Neural crest cell (in vitro differentiated cells): ENCODE measurements around the gene SLC9A8. TPM values are rescaled to one million over a fixed set of nuclear protein-coding genes. Genes with fewer than 3 reads are reported as not detected.
A peak's percentile ranks its signal among the peaks of the same experiment; 100 is the strongest.

Experiments
- DNase-seq: peaks from one replicate; pipeline ENCODE4 v3.0.0; 2021; ENCODE audit warnings: low read depth, mixed read lengths, low spot score
- H3K27ac Mint-ChIP-seq: one replicate; pipeline ENCODE4 v1.8.0; 2021; ENCODE audit warnings: mild to moderate bottlenecking, mixed read lengths; ENCODE audit not compliant: unreplicated experiment
- H3K27me3 Mint-ChIP-seq: 2 replicates; pipeline ENCODE4 v1.8.0; 2021; ENCODE audit warnings: low read depth, mild to moderate bottlenecking, mixed read lengths
- H3K36me3 Mint-ChIP-seq: 2 replicates; pipeline ENCODE4 v1.8.0; 2021; ENCODE audit warnings: low read depth, mild to moderate bottlenecking, mixed read lengths
- H3K4me1 Mint-ChIP-seq: 2 replicates; pipeline ENCODE4 v1.8.0; 2021; ENCODE audit warnings: mixed read lengths
- H3K4me3 Mint-ChIP-seq: one replicate; pipeline ENCODE4 v1.8.0; 2021; ENCODE audit warnings: mild to moderate bottlenecking, mixed read lengths
- H3K9me3 Mint-ChIP-seq: 2 replicates; pipeline ENCODE4 v1.8.0; 2021; ENCODE audit warnings: mixed read lengths
- total RNA-seq: library from RNA; stranded (reverse); gene quantifications from 2 replicates; pipeline ENCODE4 v1.2.1, GENCODE V29; 2021
- TF ChIP-seq, protein P1 (sequence below): fragments of 200-600 bp; sonication (generic); conservative IDR thresholded peaks from 2 replicates; pipeline ENCODE4 v1.5.0; 2021; ENCODE audit warnings: antibody characterized with exemption, mild to moderate bottlenecking

The SLC9A8 gene
- total RNA-seq, 1 donor from 2014 or later, result 9.7 TPM

DNA sequence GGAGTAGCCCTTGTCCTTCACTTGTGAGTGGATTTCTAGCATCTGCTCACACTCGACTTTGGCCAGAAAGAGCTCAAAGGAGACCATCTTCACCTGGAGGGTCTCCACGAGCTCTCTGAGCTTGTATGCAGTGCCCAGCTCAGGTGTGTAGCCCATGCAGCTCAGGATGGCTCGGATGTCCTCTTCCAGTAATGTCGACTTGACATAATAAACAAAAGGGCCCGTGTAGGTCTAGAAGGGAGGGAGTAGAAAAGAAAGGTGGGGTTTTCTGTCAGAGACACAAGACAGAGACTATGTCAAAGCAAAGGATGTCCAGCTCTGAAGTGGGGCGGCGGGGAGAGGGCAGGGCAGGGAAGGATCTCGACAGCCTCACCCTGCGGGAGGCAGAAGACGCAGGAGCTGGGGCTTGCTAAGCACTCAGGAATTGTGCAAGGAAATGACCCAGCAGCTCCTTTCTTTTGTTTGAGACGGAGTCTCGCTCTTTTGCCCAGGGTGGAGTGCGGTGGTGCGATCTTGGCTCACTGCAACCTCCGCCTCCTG, 94.1 kb downstream of the SLC9A8 start:
- Mint-ChIP-seq H3K27ac (no peak overlapping the region), H3K27me3 (no peaks in the 10 kb centered on the region), H3K36me3 (peaks cover 7% of the 10 kb centered on the region), H3K4me3 (no peak overlapping the region), H3K9me3 (no peaks in the 10 kb centered on the region), H3K4me1 (peaks cover 7% of the 10 kb centered on the region)
- no peak for DNase-seq
- TF ChIP-seq, protein P1, sequence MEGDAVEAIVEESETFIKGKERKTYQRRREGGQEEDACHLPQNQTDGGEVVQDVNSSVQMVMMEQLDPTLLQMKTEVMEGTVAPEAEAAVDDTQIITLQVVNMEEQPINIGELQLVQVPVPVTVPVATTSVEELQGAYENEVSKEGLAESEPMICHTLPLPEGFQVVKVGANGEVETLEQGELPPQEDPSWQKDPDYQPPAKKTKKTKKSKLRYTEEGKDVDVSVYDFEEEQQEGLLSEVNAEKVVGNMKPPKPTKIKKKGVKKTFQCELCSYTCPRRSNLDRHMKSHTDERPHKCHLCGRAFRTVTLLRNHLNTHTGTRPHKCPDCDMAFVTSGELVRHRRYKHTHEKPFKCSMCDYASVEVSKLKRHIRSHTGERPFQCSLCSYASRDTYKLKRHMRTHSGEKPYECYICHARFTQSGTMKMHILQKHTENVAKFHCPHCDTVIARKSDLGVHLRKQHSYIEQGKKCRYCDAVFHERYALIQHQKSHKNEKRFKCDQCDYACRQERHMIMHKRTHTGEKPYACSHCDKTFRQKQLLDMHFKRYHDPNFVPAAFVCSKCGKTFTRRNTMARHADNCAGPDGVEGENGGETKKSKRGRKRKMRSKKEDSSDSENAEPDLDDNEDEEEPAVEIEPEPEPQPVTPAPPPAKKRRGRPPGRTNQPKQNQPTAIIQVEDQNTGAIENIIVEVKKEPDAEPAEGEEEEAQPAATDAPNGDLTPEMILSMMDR, result no peak

DNA sequence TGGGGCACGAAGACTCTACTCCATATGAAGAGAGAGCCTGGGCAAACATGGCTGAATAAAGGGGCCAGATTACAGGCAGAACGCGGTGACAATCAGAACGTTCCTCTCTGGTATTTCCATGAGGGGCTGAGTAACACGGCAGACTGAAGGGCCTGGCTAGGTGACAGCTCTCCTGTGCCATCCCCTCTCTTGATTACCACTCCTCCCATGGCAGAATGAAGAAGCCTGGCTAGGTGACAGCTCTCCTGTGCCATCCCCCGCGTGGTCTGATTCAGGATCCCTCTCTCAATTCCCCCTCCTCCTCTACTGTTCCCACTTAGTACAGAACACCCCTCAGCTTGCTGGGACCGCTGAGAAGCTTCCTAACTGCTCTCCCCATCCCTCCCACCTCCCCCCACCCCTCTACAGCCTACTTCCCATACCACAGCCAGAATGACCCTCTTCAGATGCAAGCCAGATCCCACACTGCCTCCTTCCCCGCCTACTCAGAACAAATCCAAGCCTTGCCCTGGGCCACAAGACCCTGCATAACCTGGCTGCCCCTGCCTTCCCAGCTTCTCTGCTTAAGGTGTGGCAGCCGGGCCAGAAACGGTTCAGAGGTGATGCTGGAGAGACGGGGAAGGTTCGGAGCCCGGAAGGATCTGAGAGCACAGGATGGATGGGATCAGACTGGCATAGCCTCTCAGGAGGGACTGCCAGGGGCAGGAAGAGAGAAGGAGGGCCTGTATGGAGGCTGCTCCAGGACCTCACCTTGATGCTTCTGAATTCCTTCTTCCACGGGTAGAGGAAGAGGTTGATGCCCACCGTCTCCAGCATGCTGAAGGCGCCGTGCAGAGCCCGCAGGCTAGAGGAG, 95.0 kb downstream of the SLC9A8 start:
- Mint-ChIP-seq H3K4me1 (peaks cover 10% of the 10 kb centered on the region), H3K9me3 (no peaks in the 10 kb centered on the region), H3K27me3 (no peaks in the 10 kb centered on the region), H3K27ac (no peak overlapping the region), H3K4me3 (no peak overlapping the region), H3K36me3 (peaks cover 7% of the 10 kb centered on the region)
- DNase-seq, result no peak
- TF ChIP-seq, protein P1, result no peak

DNA sequence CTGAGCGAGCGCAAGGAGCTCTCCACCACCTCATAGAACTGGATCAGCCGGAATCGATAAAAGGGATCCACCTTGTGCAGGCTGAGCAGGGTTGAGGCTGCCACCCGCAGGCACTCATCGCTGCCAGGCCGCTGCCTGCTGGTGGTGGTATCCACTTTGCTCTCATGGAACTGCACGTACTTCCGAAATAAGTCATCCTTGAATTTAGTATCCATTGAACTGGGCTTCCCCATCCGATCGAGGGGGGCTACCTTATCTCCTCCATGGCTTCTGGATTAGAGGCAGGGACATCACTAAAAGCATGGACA, 95.6 kb downstream of the SLC9A8 start:
- H3K4me1 Mint-ChIP-seq, result peaks cover 10% of the 10 kb centered on the region
- TF ChIP-seq, protein P1, result no peak

GRCh38 chr20:49909499-49910339, 97.1 kb downstream of the SLC9A8 start:
- Mint-ChIP-seq H3K27me3 (no peaks in the 10 kb centered on the region), H3K4me3 (peak overlapping the region; percentile 65), H3K36me3 (peaks cover 4% of the 10 kb centered on the region), H3K4me1 (peaks cover 25% of the 10 kb centered on the region), H3K27ac (no peak overlapping the region), H3K9me3 (no peaks in the 10 kb centered on the region)
- DNase-seq, result no peak
- TF ChIP-seq, protein P1, result peak; percentile 56

More for the DNA sequence above, 95.6 kb downstream of the SLC9A8 start:
- Mint-ChIP-seq H3K36me3 (peaks cover 7% of the 10 kb centered on the region), H3K9me3 (no peaks in the 10 kb centered on the region), H3K4me3 (no peak overlapping the region), H3K27ac (no peak overlapping the region), H3K27me3 (no peaks in the 10 kb centered on the region)
- no peak for DNase-seq

- TF ChIP-seq, protein P1, result no peak
- H3K36me3 Mint-ChIP-seq, result peaks cover 4% of the 10 kb centered on the region
- DNase-seq, result no peak
- H3K27ac Mint-ChIP-seq, result no peak overlapping the region
- peaks cover 27% of the 10 kb centered on the region for H3K4me1 Mint-ChIP-seq
- no peaks in the 10 kb centered on the region for H3K9me3 Mint-ChIP-seq
- peak overlapping the region; percentile 65 for H3K4me3 Mint-ChIP-seq
- no peaks in the 10 kb centered on the region for H3K27me3 Mint-ChIP-seq
Measured at GRCh38 chr20:49910340-49910706, 97.7 kb downstream of the SLC9A8 start.
